Activated T-helper 2 cell treated with anti-CD3 and anti-CD28 coated beads, Interferon-gamma antibody, Interleukin-2, Interleukin-4, amounts not matched to agents 10 μg/mL and 5 μg/mL and 100 μg/mL, durations not matched to agents 14 hours and 24 hours and 36 hours (primary cell): ENCODE results near the gene TRNP1. TPM values are rescaled to one million over a fixed set of nuclear protein-coding genes. Genes with fewer than 3 reads are reported as not detected.

Experiments
- DNase-seq: peaks from one replicate; pipeline ENCODE4 v3.0.0; 2021; ENCODE audit warnings: low spot score
- H3K27ac Mint-ChIP-seq: one replicate; pipeline ENCODE4 v1.8.0; 2021; ENCODE audit warnings: mixed read lengths
- H3K27me3 Mint-ChIP-seq: one replicate; pipeline ENCODE4 v1.8.0; 2021; ENCODE audit warnings: low read depth, mixed read lengths
- H3K36me3 Mint-ChIP-seq: one replicate; pipeline ENCODE4 v1.8.0; 2021; ENCODE audit warnings: low read depth, mixed read lengths
- H3K4me1 Mint-ChIP-seq: one replicate; pipeline ENCODE4 v1.8.0; 2021; ENCODE audit warnings: low read depth, mixed read lengths
- H3K4me3 Mint-ChIP-seq: one replicate; pipeline ENCODE4 v1.8.0; 2021; ENCODE audit warnings: low read depth, mild to moderate bottlenecking, moderate library complexity, mixed read lengths
- H3K9me3 Mint-ChIP-seq: one replicate; pipeline ENCODE4 v1.8.0; 2021; ENCODE audit warnings: mixed read lengths
- intact Hi-C: fragments of 100-400 bp; cut with micrococcal nuclease; formaldehyde crosslinking; loops from one replicate; pipeline ENCODE4 v1.15.1; 2023
- total RNA-seq: library from RNA; stranded (reverse); gene quantifications from 2 replicates; pipeline ENCODE4 v1.2.3, GENCODE V29; 2022

TRNP1 gene
- total RNA-seq, 1 donor from 2014 or later, result 0.89 TPM

DNA sequence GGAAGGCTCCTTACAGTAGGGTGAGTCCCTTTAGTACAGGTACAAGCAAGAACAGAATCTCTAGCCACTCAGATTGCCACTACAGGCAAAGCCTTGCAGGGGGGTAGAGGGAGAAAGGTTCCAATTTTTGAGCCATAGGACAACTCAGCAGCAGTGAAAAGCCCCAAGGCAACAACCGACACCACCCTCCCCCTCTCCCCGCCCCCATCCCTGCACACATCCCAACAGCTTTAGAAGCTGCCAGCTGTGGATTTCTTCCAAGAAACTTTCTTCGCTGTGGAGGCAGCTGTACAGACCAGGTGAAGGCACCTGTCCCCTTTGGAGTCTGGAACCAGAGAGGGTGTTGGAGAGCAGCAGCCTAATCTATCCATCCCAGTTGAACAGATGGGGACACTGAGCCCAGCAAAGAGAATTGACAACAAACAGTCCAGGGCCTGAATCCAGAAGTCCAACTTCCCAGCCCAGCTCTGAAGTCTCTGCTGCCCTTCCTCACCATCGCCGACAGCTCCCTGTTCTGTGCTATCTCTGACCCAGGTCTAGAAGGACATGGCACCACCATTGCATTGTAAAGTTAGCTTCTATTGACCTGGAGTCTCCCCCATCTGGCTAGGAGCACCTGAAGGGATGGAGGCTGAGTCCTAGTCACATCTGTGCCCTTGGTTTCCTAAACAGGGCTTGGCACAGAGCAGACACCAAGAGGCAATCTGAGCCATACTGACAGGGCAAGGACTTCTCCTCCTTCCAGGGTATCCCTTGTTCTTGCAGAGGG, 16.9 kb downstream of the TRNP1 start:
- no peaks in the 10 kb centered on the region for H3K9me3 Mint-ChIP-seq
- peaks cover 26% of the 10 kb centered on the region for H3K27me3 Mint-ChIP-seq
- H3K4me3 Mint-ChIP-seq, result no peak overlapping the region
- intact Hi-C loops, result no loop called here
- no peak for DNase-seq
- H3K36me3 Mint-ChIP-seq, result no peaks in the 10 kb centered on the region
- H3K27ac Mint-ChIP-seq, result no peak overlapping the region
- H3K4me1 Mint-ChIP-seq, result peaks cover 2% of the 10 kb centered on the region

GRCh38 chr1:27011058-27011764, 17.7 kb downstream of the TRNP1 start:
- H3K36me3 Mint-ChIP-seq, result no peaks in the 10 kb centered on the region
- no peaks in the 10 kb centered on the region for H3K9me3 Mint-ChIP-seq
- H3K27ac Mint-ChIP-seq, result no peak overlapping the region
- H3K4me3 Mint-ChIP-seq, result no peak overlapping the region
- intact Hi-C loops, result no loop called here
- H3K27me3 Mint-ChIP-seq, result peaks cover 27% of the 10 kb centered on the region
- DNase-seq, result no peak
- H3K4me1 Mint-ChIP-seq, result peaks cover 2% of the 10 kb centered on the region

GRCh38 chr1:27011976-27012563, 18.6 kb downstream of the TRNP1 start:
- intact Hi-C loops, result no loop called here
- peaks cover 2% of the 10 kb centered on the region for H3K4me1 Mint-ChIP-seq
- H3K9me3 Mint-ChIP-seq, result no peaks in the 10 kb centered on the region
- H3K27ac Mint-ChIP-seq, result no peak overlapping the region
- no peak overlapping the region for H3K4me3 Mint-ChIP-seq
- no peaks in the 10 kb centered on the region for H3K36me3 Mint-ChIP-seq
- no peak for DNase-seq
- peaks cover 31% of the 10 kb centered on the region for H3K27me3 Mint-ChIP-seq

DNA sequence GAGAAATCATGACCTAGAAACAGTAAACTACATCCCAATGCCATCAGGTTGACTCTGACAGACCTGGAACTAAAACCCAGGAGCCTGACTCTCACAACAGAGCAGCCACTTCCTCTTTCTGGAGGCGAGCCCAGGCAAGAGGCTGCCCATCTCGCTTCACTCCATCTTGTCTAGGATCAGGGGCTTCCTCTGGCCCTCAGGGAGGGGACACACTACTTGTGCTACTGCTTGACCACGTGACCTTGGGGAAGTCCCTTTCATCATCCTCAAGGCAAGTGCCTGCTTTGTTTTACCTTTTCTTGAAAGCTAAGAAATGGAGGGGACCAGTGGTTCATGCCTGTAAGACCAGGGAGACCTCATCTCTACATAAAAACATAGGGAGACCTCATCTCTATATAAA, 21.8 kb downstream of the TRNP1 start:
- Mint-ChIP-seq H3K4me3 (no peak overlapping the region), H3K4me1 (peaks cover 2% of the 10 kb centered on the region), H3K27me3 (peaks cover 28% of the 10 kb centered on the region), H3K27ac (no peak overlapping the region), H3K36me3 (no peaks in the 10 kb centered on the region), H3K9me3 (no peaks in the 10 kb centered on the region)
- intact Hi-C loops, result no loop called here
- no peak for DNase-seq

DNA sequence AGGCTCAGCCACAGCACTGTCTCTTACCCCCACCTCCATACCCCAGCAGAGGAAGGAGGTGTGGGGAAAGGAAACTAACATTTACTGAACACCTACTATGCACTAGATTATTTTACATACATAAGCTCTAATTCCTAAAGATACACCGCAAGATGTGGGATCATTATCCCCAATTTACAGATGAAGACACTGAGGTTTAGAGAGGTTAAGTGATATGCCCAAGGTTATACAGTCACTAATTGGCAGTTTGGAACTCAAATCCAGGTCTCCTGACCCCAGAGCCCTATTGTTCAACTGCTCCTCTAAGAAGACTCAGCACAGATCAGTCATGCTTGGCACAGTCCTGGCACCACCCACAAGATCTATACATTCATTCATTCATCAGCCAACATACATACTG, 22.9 kb downstream of the TRNP1 start:
- Mint-ChIP-seq H3K9me3 (no peaks in the 10 kb centered on the region), H3K4me3 (no peak overlapping the region), H3K36me3 (no peaks in the 10 kb centered on the region), H3K27ac (no peak overlapping the region), H3K27me3 (peaks cover 24% of the 10 kb centered on the region), H3K4me1 (peaks cover 2% of the 10 kb centered on the region)
- intact Hi-C loops, result no loop called here
- no peak for DNase-seq

GRCh38 chr1:27017207-27017606, 23.7 kb downstream of the TRNP1 start:
- H3K27me3 Mint-ChIP-seq, result peaks cover 16% of the 10 kb centered on the region
- no peak overlapping the region for H3K4me3 Mint-ChIP-seq
- no peaks in the 10 kb centered on the region for H3K36me3 Mint-ChIP-seq
- H3K9me3 Mint-ChIP-seq, result no peaks in the 10 kb centered on the region
- no peak overlapping the region for H3K27ac Mint-ChIP-seq
- intact Hi-C loops, result no loop called here
- peaks cover 2% of the 10 kb centered on the region for H3K4me1 Mint-ChIP-seq
- DNase-seq, result no peak

- intact Hi-C loops, result no loop called here
Measured at GRCh38 chr1:27018316-27018715, 24.8 kb downstream of the TRNP1 start.

GRCh38 chr1:27021354-27022031, 28.0 kb downstream of the TRNP1 start:
- no peak overlapping the region for H3K4me3 Mint-ChIP-seq
- no peaks in the 10 kb centered on the region for H3K4me1 Mint-ChIP-seq
- DNase-seq, result no peak
- H3K9me3 Mint-ChIP-seq, result no peaks in the 10 kb centered on the region
- intact Hi-C loops, result no loop called here
- peaks cover 2% of the 10 kb centered on the region for H3K27me3 Mint-ChIP-seq
- H3K27ac Mint-ChIP-seq, result no peak overlapping the region
- no peaks in the 10 kb centered on the region for H3K36me3 Mint-ChIP-seq

More at GRCh38 chr1:27018316-27018715, 24.8 kb downstream of the TRNP1 start:
- no peaks in the 10 kb centered on the region for H3K36me3 Mint-ChIP-seq
- no peak for DNase-seq
- no peak overlapping the region for H3K4me3 Mint-ChIP-seq
- H3K9me3 Mint-ChIP-seq, result no peaks in the 10 kb centered on the region
- H3K27me3 Mint-ChIP-seq, result peaks cover 11% of the 10 kb centered on the region
- H3K27ac Mint-ChIP-seq, result no peak overlapping the region
- H3K4me1 Mint-ChIP-seq, result no peaks in the 10 kb centered on the region

DNA sequence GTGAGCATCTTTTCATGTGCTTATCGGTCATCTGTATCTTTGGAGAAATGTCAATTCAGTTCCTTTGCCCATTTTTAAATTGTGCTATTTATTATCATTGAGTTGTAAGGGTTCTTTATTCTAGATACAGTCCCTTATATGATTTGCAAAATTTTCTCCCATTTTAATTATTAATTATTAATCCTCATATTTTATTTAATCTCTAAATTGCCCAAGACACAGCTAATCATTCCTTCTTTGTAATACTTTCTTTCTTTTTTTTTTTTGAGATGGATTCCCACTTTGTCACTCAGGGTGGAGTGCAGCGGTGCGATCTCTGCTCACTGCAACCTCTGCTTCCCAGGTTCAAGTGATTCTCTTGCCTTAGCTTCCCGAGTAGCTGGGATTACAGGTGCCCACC, 32.2 kb downstream of the TRNP1 start:
- H3K4me1 Mint-ChIP-seq, result no peaks in the 10 kb centered on the region
- no peak overlapping the region for H3K4me3 Mint-ChIP-seq
- no peak overlapping the region for H3K27ac Mint-ChIP-seq
- DNase-seq, result no peak
- H3K36me3 Mint-ChIP-seq, result no peaks in the 10 kb centered on the region
- H3K27me3 Mint-ChIP-seq, result peaks cover 6% of the 10 kb centered on the region
- intact Hi-C loops, result no loop called here
- H3K9me3 Mint-ChIP-seq, result no peaks in the 10 kb centered on the region

GRCh38 chr1:27026621-27027574, 33.4 kb downstream of the TRNP1 start:
- Mint-ChIP-seq H3K27me3 (peaks cover 6% of the 10 kb centered on the region), H3K4me3 (no peak overlapping the region), H3K27ac (no peak overlapping the region), H3K36me3 (no peaks in the 10 kb centered on the region), H3K9me3 (no peaks in the 10 kb centered on the region), H3K4me1 (no peaks in the 10 kb centered on the region)
- no peak for DNase-seq
- intact Hi-C loops, result no loop called here

- no peak for DNase-seq
- peaks cover 6% of the 10 kb centered on the region for H3K27me3 Mint-ChIP-seq
- no peak overlapping the region for H3K27ac Mint-ChIP-seq
- H3K9me3 Mint-ChIP-seq, result no peaks in the 10 kb centered on the region
- intact Hi-C loops, result no loop called here
- H3K4me3 Mint-ChIP-seq, result no peak overlapping the region
- no peaks in the 10 kb centered on the region for H3K4me1 Mint-ChIP-seq
- no peaks in the 10 kb centered on the region for H3K36me3 Mint-ChIP-seq
Measured at GRCh38 chr1:27027575-27028250, 34.2 kb downstream of the TRNP1 start.
